Vagina (tissue), 2 donors: ENCODE measurements around the gene GDF7. TPM values are rescaled to one million over a fixed set of nuclear protein-coding genes. Genes with fewer than 3 reads are reported as not detected.

Experiments
- DNase-seq, 2 donors: peaks; one replicate each; pipeline ENCODE4 v3.0.0-alpha.2; 2017; ENCODE audit errors: extremely low spot score in 2 of 2
- H3K27ac ChIP-seq: fragments of 200-600 bp; sonication (generic); one replicate; pipeline ENCODE4 v1.5.1; 2019
- H3K27me3 ChIP-seq: fragments of 200-600 bp; sonication (generic); one replicate; pipeline ENCODE4 v1.5.1; 2019
- H3K36me3 ChIP-seq, 2 donors: fragments of 200-600 bp; sonication (generic); one replicate each; pipeline ENCODE4 v1.5.1; 2017 to 2019
- H3K4me1 ChIP-seq: fragments of 200-600 bp; sonication (generic); one replicate; pipeline ENCODE4 v1.5.1; 2019
- H3K4me3 ChIP-seq, 2 donors: fragments of 200-600 bp; sonication (generic); 1 replicate in 1 of 2; 2 replicates in 1 of 2; pipeline ENCODE4 v1.5.1; 2016 to 2019
- H3K9me3 ChIP-seq: fragments of 200-600 bp; sonication (generic); one replicate; pipeline ENCODE4 v1.5.1; 2019
- CTCF ChIP-seq, 3 experiments: fragments of 450-650 bp in 2 of 3; fragments of 200-600 bp in 1 of 3; sonication (generic) in 1 of 3; IDR thresholded peaks; one replicate each; pipeline ENCODE4 v1.5.1; 2017 to 2019; ENCODE audit warnings: antibody characterized with exemption in 3 of 3, mild to moderate bottlenecking in 2 of 3, moderate library complexity in 2 of 3
- POLR2A ChIP-seq, 2 donors: fragments of 450-650 bp; IDR thresholded peaks; one replicate each; pipeline ENCODE4 v1.6.1; 2017; ENCODE audit warnings: antibody characterized with exemption in 2 of 2, mild to moderate bottlenecking in 2 of 2, moderate library complexity in 2 of 2
- POLR2AphosphoS5 ChIP-seq, 2 donors: sonication (generic); formaldehyde crosslinking; IDR thresholded peaks; one replicate each; pipeline ENCODE4 v1.9.0; 2017; ENCODE audit warnings: antibody characterized with exemption in 2 of 2, mild to moderate bottlenecking in 2 of 2, low read depth in 1 of 2; ENCODE audit not compliant: insufficient read depth in 1 of 2
- intact Hi-C: fragments of 100-400 bp; cut with DNase I; formaldehyde crosslinking; loops from one replicate; pipeline ENCODE4 v1.15.1; 2023
- total RNA-seq: library from RNA; depleted of rRNA; stranded (reverse); fragments of >200 nt; gene quantifications from one replicate; pipeline ENCODE4 v1.2.3, GENCODE V29; 2016

GDF7 gene
- total RNA-seq, 1 donor from 2014 or later, result 9.3 TPM

GRCh38 chr2:20723543-20723942, 56.6 kb downstream of the GDF7 start:
- intact Hi-C loops, result no loop called here
- Histone ChIP-seq H3K4me3 (no peak overlapping the region), H3K36me3 (no peaks in the 10 kb centered on the region), H3K9me3 (no peaks in the 10 kb centered on the region), H3K4me1 (no peaks in the 10 kb centered on the region), H3K27me3 (no peaks in the 10 kb centered on the region), H3K27ac (no peak overlapping the region)
- no peak for DNase-seq
- no peak for TF ChIP-seq POLR2A (IDR thresholded peaks at IDR 0.05)

- Histone ChIP-seq H3K4me3 (no peak overlapping the region), H3K36me3 (no peaks in the 10 kb centered on the region), H3K27ac (no peak overlapping the region), H3K4me1 (no peaks in the 10 kb centered on the region), H3K27me3 (no peaks in the 10 kb centered on the region), H3K9me3 (no peaks in the 10 kb centered on the region)
- intact Hi-C loops, result no loop called here
- no peak for TF ChIP-seq POLR2A (IDR thresholded peaks at IDR 0.05)
- TF ChIP-seq CTCF (IDR thresholded peaks at IDR 0.05), result no peak
- no peak for TF ChIP-seq POLR2AphosphoS5 (IDR thresholded peaks at IDR 0.05; ENCODE audit: insufficient read depth in 1 of 2, low read depth in 1 of 2)
- DNase-seq, result no peak
These were observed 57.6 kb downstream of the GDF7 start for GRCh38 chr2:20724500-20725053.

GRCh38 chr2:20725782-20726181, 58.8 kb downstream of the GDF7 start:
- H3K4me3 ChIP-seq, result no peak overlapping the region
- TF ChIP-seq POLR2A (IDR thresholded peaks at IDR 0.05) (no peak), CTCF (IDR thresholded peaks at IDR 0.05) (no peak), POLR2AphosphoS5 (IDR thresholded peaks at IDR 0.05; ENCODE audit: insufficient read depth in 1 of 2, low read depth in 1 of 2) (no peak)
- H3K27ac ChIP-seq, result no peak overlapping the region
- no peaks in the 10 kb centered on the region for H3K4me1 ChIP-seq
- intact Hi-C loops, result no loop called here
- no peak for DNase-seq
- no peaks in the 10 kb centered on the region for H3K36me3 ChIP-seq
- H3K9me3 ChIP-seq, result no peaks in the 10 kb centered on the region
- H3K27me3 ChIP-seq, result no peaks in the 10 kb centered on the region

GRCh38 chr2:20726913-20727312, 60.0 kb downstream of the GDF7 start:
- H3K27me3 ChIP-seq, result no peaks in the 10 kb centered on the region
- no peak overlapping the region for H3K4me3 ChIP-seq
- intact Hi-C loops, result no loop called here
- H3K27ac ChIP-seq, result no peak overlapping the region
- TF ChIP-seq POLR2A (IDR thresholded peaks at IDR 0.05) (no peak), CTCF (IDR thresholded peaks at IDR 0.05) (no peak), POLR2AphosphoS5 (IDR thresholded peaks at IDR 0.05; ENCODE audit: insufficient read depth in 1 of 2, low read depth in 1 of 2) (no peak)
- no peaks in the 10 kb centered on the region for H3K36me3 ChIP-seq
- DNase-seq, result no peak
- H3K9me3 ChIP-seq, result no peaks in the 10 kb centered on the region
- no peaks in the 10 kb centered on the region for H3K4me1 ChIP-seq

- Histone ChIP-seq H3K27me3 (no peaks in the 10 kb centered on the region), H3K36me3 (no peaks in the 10 kb centered on the region), H3K4me1 (no peaks in the 10 kb centered on the region), H3K9me3 (no peaks in the 10 kb centered on the region), H3K27ac (no peak overlapping the region), H3K4me3 (no peak overlapping the region)
- no peak for DNase-seq
- intact Hi-C loops, result no loop called here
- TF ChIP-seq POLR2AphosphoS5 (IDR thresholded peaks at IDR 0.05; ENCODE audit: insufficient read depth in 1 of 2, low read depth in 1 of 2) (no peak), POLR2A (IDR thresholded peaks at IDR 0.05) (no peak), CTCF (IDR thresholded peaks at IDR 0.05) (no peak)
These were observed 61.3 kb downstream of the GDF7 start for GRCh38 chr2:20728114-20728758.

Other genes with a start within 250 kb of the GDF7 start
- gene RHOB, start 220.1 kb upstream of the GDF7 start, total RNA-seq, result 1,771 TPM
- 23.1 TPM for gene HS1BP3, start 16.0 kb upstream of the GDF7 start, total RNA-seq
- gene LDAH, start 156.0 kb downstream of the GDF7 start, total RNA-seq, result 9.1 TPM